HG03159 (cell line): Measurements from ENCODE around the gene ZNF502.

Source experiments
- ATAC-seq: cut with Tn5 transposase; IDR thresholded peaks from one replicate; pipeline ENCODE4 v1.9.1; 2021; ENCODE audit warnings: mild to moderate bottlenecking, moderate library complexity; ENCODE audit not compliant: unreplicated experiment

Gene ZNF502

GRCh38 chr3:44764248-44764647, 51.8 kb downstream of the ZNF502 start:
- no peak for ATAC-seq

DNA sequence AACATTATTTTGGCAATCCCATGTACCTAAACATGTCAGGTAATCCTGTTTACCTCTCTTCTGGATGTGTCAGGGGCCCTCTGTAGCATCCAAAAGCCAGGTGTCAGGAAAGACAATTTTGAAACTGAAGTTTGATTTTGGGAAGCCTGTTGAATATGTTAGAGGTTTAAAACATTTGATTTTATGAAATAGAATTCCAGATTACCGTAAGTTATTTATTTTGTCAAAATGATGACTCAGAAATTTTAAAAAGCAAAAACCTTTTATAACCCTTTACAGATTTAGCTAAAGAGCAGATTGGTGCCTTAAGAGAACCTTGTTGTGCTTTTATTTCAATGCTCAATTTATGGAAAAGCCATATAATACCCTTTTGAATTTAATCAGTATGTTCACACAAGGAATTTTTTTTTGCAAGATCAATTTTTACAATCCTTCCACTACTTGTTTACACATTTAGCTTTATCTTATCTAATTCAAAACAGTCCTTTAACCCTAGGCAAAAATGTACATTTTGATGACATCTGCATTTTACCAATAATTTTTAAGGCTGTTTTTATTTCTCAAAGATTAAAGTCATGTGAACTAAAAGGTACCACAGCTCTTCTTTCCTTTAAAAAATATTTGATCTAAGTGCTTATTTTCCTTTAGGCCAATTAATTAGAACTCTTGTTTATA, 59.1 kb downstream of the ZNF502 start:
- no peak for ATAC-seq

DNA sequence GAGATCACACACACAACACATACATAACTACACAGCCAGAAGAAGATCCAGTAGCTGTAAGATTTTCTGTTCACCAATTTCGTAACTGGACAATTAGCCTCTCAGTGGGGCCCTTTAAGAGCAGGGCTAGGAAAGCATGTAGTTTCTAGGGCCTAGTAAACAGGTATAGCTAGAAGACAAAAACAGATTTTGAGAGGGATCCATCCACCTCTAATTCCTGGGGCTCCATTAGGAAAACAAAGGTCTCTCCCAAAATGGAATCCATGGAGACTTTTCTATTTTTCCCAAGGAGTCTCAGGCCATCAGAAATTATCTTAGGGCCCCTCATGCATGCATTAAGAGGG, 59.6 kb downstream of the ZNF502 start:
- no peak for ATAC-seq
